IMR-90 (cell line): Measurements from ENCODE around the gene PTPRC. TPM values are rescaled to one million over a fixed set of nuclear protein-coding genes. Genes with fewer than 3 reads are reported as not detected.

Experiments
- ATAC-seq: fragments of 200-7000 bp; cut with Tn5 transposase; 2 replicates; pipeline ENCODE4 v1.9.1; 2020; ENCODE audit warnings: low read depth, mild to moderate bottlenecking, moderate library complexity
- BruUV-seq: library from RNA; stranded (reverse); fragments of 400-500 nt; replicated peaks from 2 replicates; lab custom pipeline; 2021; lab: Mats Ljungman, UMichigan
- CTCF ChIA-PET: fragments of 300-600 bp; formaldehyde crosslinking; extraction: SDS; loops from one replicate; lab custom pipeline; 2021; ENCODE audit warnings: antibody characterized with exemption; lab: Yijun Ruan, JAX
- POLR2A ChIA-PET: fragments of 300-600 bp; sonication (Branson Sonifier 250); formaldehyde crosslinking; loops from one replicate; lab custom pipeline; 2022; ENCODE audit warnings: antibody characterized with exemption; ENCODE audit not compliant: unreplicated experiment; lab: Charles Lee
- DNase-seq: peaks from one replicate; pipeline ENCODE4 v3.0.0; 2013
- H2AFZ ChIP-seq: replicated peaks from 2 replicates; pipeline ENCODE3; 2013; ENCODE audit warnings: low read length, mild to moderate bottlenecking; ENCODE audit not compliant: poor library complexity
- H2AK5ac ChIP-seq: 2 replicates; pipeline ENCODE4 v1.6.1; 2013; ENCODE audit warnings: low read depth, low read length, inconsistent platforms
- H2AK9ac ChIP-seq: replicated peaks from 2 replicates; pipeline ENCODE3; 2013; ENCODE audit warnings: mild to moderate bottlenecking, low read depth, low read length, moderate library complexity; ENCODE audit not compliant: poor library complexity
- H2BK120ac ChIP-seq: 2 replicates; pipeline ENCODE4 v1.6.1; 2013; ENCODE audit warnings: low read depth, low read length, inconsistent platforms
- H2BK15ac ChIP-seq: 3 replicates; pipeline ENCODE4 v1.6.1; 2013; ENCODE audit warnings: low read depth, low read length, inconsistent platforms
- H2BK20ac ChIP-seq: 2 replicates; pipeline ENCODE4 v1.6.1; 2013; ENCODE audit warnings: low read depth, mild to moderate bottlenecking, inconsistent platforms, low read length, moderate library complexity
- H2BK5ac ChIP-seq: 2 replicates; pipeline ENCODE4 v1.6.1; 2013; ENCODE audit warnings: mild to moderate bottlenecking, low read depth, low read length, inconsistent platforms; ENCODE audit not compliant: poor library complexity, severe bottlenecking
- H3K14ac ChIP-seq: replicated peaks from 2 replicates; pipeline ENCODE4 v1.6.1; 2013; ENCODE audit warnings: low read depth, low read length, inconsistent platforms
- H3K18ac ChIP-seq: 2 replicates; pipeline ENCODE4 v1.6.1; 2013; ENCODE audit warnings: low read depth, low read length, control low read depth
- H3K23ac ChIP-seq: 2 replicates; pipeline ENCODE4 v1.6.1; 2013; ENCODE audit warnings: low read depth, low read length, inconsistent platforms
- H3K27ac ChIP-seq: 2 replicates; pipeline ENCODE4 v1.5.1; 2013; ENCODE audit warnings: mild to moderate bottlenecking, control low read depth, low read length; ENCODE audit not compliant: insufficient read depth
- H3K27me3 ChIP-seq: 2 replicates; pipeline ENCODE4 v1.6.1; 2013; ENCODE audit warnings: low read length; ENCODE audit not compliant: control insufficient read depth, insufficient read depth
- H3K36me3 ChIP-seq: 2 replicates; pipeline ENCODE4 v1.6.1; 2013; ENCODE audit warnings: low read length, mixed read lengths; ENCODE audit not compliant: control insufficient read depth, insufficient read depth
- H3K4ac ChIP-seq: 2 replicates; pipeline ENCODE4 v1.6.1; 2013; ENCODE audit warnings: low read depth, low read length, inconsistent platforms
- H3K4me1 ChIP-seq: 2 replicates; pipeline ENCODE4 v1.6.1; 2013; ENCODE audit warnings: low read length, mixed read lengths; ENCODE audit not compliant: control insufficient read depth, insufficient read depth
- H3K4me2 ChIP-seq: 2 replicates; pipeline ENCODE4 v1.6.1; 2013; ENCODE audit warnings: low read depth, mild to moderate bottlenecking, control low read depth, low read length, moderate library complexity
- H3K4me3 ChIP-seq: 2 replicates; pipeline ENCODE4 v1.5.1; 2013; ENCODE audit warnings: low read depth, mild to moderate bottlenecking, control low read depth, low read length, moderate library complexity; ENCODE audit not compliant: insufficient read depth
- H3K56ac ChIP-seq: 2 replicates; pipeline ENCODE4 v1.6.1; 2013; ENCODE audit warnings: low read length, inconsistent platforms; ENCODE audit not compliant: insufficient read depth; ENCODE audit errors: extremely low read depth
- H3K79me1 ChIP-seq, 2 experiments: 2 replicates each; pipeline ENCODE4 v1.6.1; 2013; ENCODE audit warnings: low read length in 2 of 2, inconsistent platforms in 1 of 2, low read depth in 1 of 2
- H3K9ac ChIP-seq: 2 replicates; pipeline ENCODE4 v1.6.1; 2013; ENCODE audit warnings: low read depth, low read length, control low read depth
- H3K9me1 ChIP-seq: 2 replicates; pipeline ENCODE4 v1.6.1; 2013; ENCODE audit warnings: low read length, inconsistent platforms; ENCODE audit not compliant: insufficient read depth
- H3K9me3 ChIP-seq: 2 replicates; pipeline ENCODE4 v1.6.1; 2013; ENCODE audit warnings: low read length; ENCODE audit not compliant: control insufficient read depth, insufficient read depth
- H4K20me1 ChIP-seq: 2 replicates; pipeline ENCODE4 v1.6.1; 2013; ENCODE audit warnings: low read length, inconsistent platforms; ENCODE audit not compliant: insufficient read depth
- H4K5ac ChIP-seq: 2 replicates; pipeline ENCODE4 v1.6.1; 2013; ENCODE audit warnings: mild to moderate bottlenecking, low read depth, low read length, control low read depth
- H4K8ac ChIP-seq, 2 experiments: 2 replicates each; pipeline ENCODE4 v1.6.1; 2013; ENCODE audit warnings: low read depth in 2 of 2, low read length in 2 of 2, control low read depth in 1 of 2, inconsistent platforms in 1 of 2
- H4K91ac ChIP-seq: 2 replicates; pipeline ENCODE4 v1.6.1; 2013; ENCODE audit warnings: low read depth, low read length, inconsistent platforms; ENCODE audit not compliant: insufficient read depth
- BHLHE40 ChIP-seq: fragments of 150-350 bp; IDR thresholded peaks from 2 replicates; pipeline ENCODE4 v1.6.1; 2016; ENCODE audit warnings: mild to moderate bottlenecking, low read depth, low read length
- CEBPB ChIP-seq: IDR thresholded peaks from 2 replicates; pipeline ENCODE4 v1.6.1; 2012; ENCODE audit warnings: low read depth, low read length, improper control_type of control experiment
- CHD1 ChIP-seq: IDR thresholded peaks from 2 replicates; pipeline ENCODE4 v1.6.1; 2012; ENCODE audit warnings: low read depth, low read length, improper control_type of control experiment
- CTCF ChIP-seq: conservative IDR thresholded peaks from 2 replicates; pipeline ENCODE4 v1.5.1; 2012; ENCODE audit warnings: mild to moderate bottlenecking, low read depth, low read length, improper control_type of control experiment
- MAFK ChIP-seq: IDR thresholded peaks from 2 replicates; pipeline ENCODE4 v1.6.1; 2012; ENCODE audit warnings: low read depth, low read length, improper control_type of control experiment
- MAZ ChIP-seq: IDR thresholded peaks from 2 replicates; pipeline ENCODE4 v1.6.1; 2012; ENCODE audit warnings: low read depth, mild to moderate bottlenecking, low read length, improper control_type of control experiment, moderate library complexity, borderline replicate concordance
- RAD21 ChIP-seq: IDR thresholded peaks from 2 replicates; pipeline ENCODE4 v1.6.1; 2012; ENCODE audit warnings: low read length, improper control_type of control experiment
- RCOR1 ChIP-seq: IDR thresholded peaks from 2 replicates; pipeline ENCODE4 v1.6.1; 2012; ENCODE audit warnings: mild to moderate bottlenecking, low read length, improper control_type of control experiment; ENCODE audit not compliant: insufficient replicate concordance
- WGBS, 2 experiments: methylation state at CpG; one replicate each; pipeline versions ENCODE4 v1.1.5 to v1.1.7; 2013; ENCODE audit warnings: missing lambda C conversion rate in 2 of 2; ENCODE audit not compliant: insufficient read length in 1 of 2; ENCODE audit errors: extremely low coverage in 2 of 2; 5-methylcytosine and 5-hydroxymethylcytosine counted together
- dilution Hi-C: fragments of 300-500 bp; cut with HindIII; formaldehyde crosslinking; loops from one replicate; pipeline ENCODE4 v1.14.3; 2018; ENCODE audit warnings: low sequenced_read_pairs; ENCODE audit not compliant: unreplicated experiment
- in situ Hi-C: fragments of 300-500 bp; cut with MboI; formaldehyde crosslinking; loops from 3 replicates; pipeline ENCODE4 v1.14.3; 2019; ENCODE audit warnings: low sequenced_read_pairs, inconsistent platforms, mixed read lengths
- intact Hi-C: fragments of 100-400 bp; cut with micrococcal nuclease; formaldehyde crosslinking; loops from 2 replicates; pipeline ENCODE4 v1.10.0; 2022
- polyA plus RNA-seq, 3 experiments: library from polyadenylated mRNA; depleted of rRNA; stranded (reverse); fragments of >200 nt; gene quantifications; 2 replicates each; pipeline ENCODE4 v1.2.3, GENCODE V29; 2012; ENCODE audit warnings: low replicate concordance in 1 of 3
- total RNA-seq: library from RNA; depleted of rRNA; stranded (reverse); fragments of >200 nt; gene quantifications from 2 replicates; pipeline ENCODE4 v1.2.3, GENCODE V29; 2012
- TF ChIP-seq, protein P1 (sequence below): fragments of 150-350 bp; IDR thresholded peaks from 2 replicates; pipeline ENCODE4 v1.6.1; 2017; ENCODE audit warnings: mild to moderate bottlenecking, antibody characterized with exemption, low read length, low read depth

PTPRC gene
- total and polyA plus RNA-seq, 2 of the 4 experiments (the other 2 are of a cell fraction) = not detected

DNA sequence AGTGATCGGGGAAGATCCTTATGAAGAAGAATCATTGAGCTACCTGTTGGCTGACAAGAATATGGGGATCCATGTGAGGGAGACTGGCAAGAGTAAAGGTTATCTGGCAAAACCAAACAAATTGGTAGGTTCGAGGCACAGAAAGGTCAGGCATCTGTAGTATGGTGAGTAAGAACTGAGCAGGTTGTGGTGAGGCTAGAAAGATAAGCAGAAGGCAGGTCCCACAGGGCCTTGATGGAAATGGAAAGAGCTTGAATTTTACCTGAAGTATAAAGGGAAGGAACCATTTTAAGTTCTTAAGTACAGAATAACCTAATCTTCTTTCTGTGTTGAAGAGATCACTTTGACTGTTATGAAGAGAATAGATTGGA is 11.1 kb downstream of the PTPRC start:
- no peak overlapping the region for H2AFZ ChIP-seq
- H3K9me3 ChIP-seq = no peaks in the 10 kb centered on the region
- CTCF ChIA-PET = no interaction called here
- no TSS peak for BruUV-seq
- 0 out of 2 replicates have a peak overlapping the region, but pooled peaks have one; percentile 53 for H3K14ac ChIP-seq
- dilution Hi-C loops (no loop called here), intact Hi-C loops (no loop called here), in situ Hi-C loops (no loop called here)
- H3K9ac ChIP-seq = no peak overlapping the region
- DNase-seq (no peak), ATAC-seq (no peak)
- 0 out of 2 replicates have a peak overlapping the region, but pooled peaks have one; percentile 10 for H4K91ac ChIP-seq
- no peak overlapping the region for H2AK9ac ChIP-seq
- H3K4me1 ChIP-seq = no peaks in the 10 kb centered on the region
- no peaks in the 10 kb centered on the region for H3K9me1 ChIP-seq
- no peak overlapping the region for H3K56ac ChIP-seq
- H3K4me3 ChIP-seq = no peak overlapping the region
- H3K27me3 ChIP-seq = no peaks in the 10 kb centered on the region
- no peak overlapping the region for H4K5ac ChIP-seq
- H2BK15ac ChIP-seq = no peak overlapping the region
- POLR2A ChIA-PET = no interaction called here
- H2AK5ac ChIP-seq = no peak overlapping the region
- no peak for TF ChIP-seq BHLHE40
- TF ChIP-seq CEBPB = no peak
- TF ChIP-seq CHD1 = no peak
- TF ChIP-seq MAZ = no peak
- TF ChIP-seq RAD21 = no peak
- TF ChIP-seq CTCF = no peak
- TF ChIP-seq RCOR1 = no peak
- no peak for TF ChIP-seq MAFK
- TF ChIP-seq, protein P1, sequence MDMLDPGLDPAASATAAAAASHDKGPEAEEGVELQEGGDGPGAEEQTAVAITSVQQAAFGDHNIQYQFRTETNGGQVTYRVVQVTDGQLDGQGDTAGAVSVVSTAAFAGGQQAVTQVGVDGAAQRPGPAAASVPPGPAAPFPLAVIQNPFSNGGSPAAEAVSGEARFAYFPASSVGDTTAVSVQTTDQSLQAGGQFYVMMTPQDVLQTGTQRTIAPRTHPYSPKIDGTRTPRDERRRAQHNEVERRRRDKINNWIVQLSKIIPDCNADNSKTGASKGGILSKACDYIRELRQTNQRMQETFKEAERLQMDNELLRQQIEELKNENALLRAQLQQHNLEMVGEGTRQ = no peak
- H3K4ac ChIP-seq = no peak overlapping the region
- 83% methylated on average over 1 of the region's 2 CpGs; no CpG with 5 or more reads in 1 of the 2 experiments for WGBS, 2 experiments
- H2BK5ac ChIP-seq = no peak overlapping the region
- no peak overlapping the region for H3K23ac ChIP-seq
- H4K8ac ChIP-seq = no peak overlapping the region
- no peak overlapping the region for H2BK120ac ChIP-seq
- H3K79me1 ChIP-seq = no peaks in the 10 kb centered on the region
- no peak overlapping the region for H2BK20ac ChIP-seq
- H3K4me2 ChIP-seq = no peak overlapping the region
- H3K27ac ChIP-seq = no peak overlapping the region
- H3K18ac ChIP-seq = no peak overlapping the region
- H3K36me3 ChIP-seq = no peaks in the 10 kb centered on the region
- no peaks in the 10 kb centered on the region for H4K20me1 ChIP-seq
